AG09309 (cell line): ENCODE data around the gene COL20A1.

Source experiments
- DNase-seq: peaks from one replicate; pipeline ENCODE4 v3.0.0-alpha.2; 2010; ENCODE audit warnings: low read depth
- H3K4me3 ChIP-seq: 2 replicates; pipeline ENCODE4 v1.5.1; 2011; ENCODE audit warnings: mild to moderate bottlenecking, low read depth, low read length, moderate library complexity; ENCODE audit not compliant: control insufficient read depth
- TF ChIP-seq, protein P1 (sequence below): IDR thresholded peaks from 2 replicates; pipeline ENCODE4 v1.5.1; 2011; ENCODE audit warnings: mild to moderate bottlenecking, low read depth, low read length, inconsistent platforms; ENCODE audit not compliant: insufficient read depth, control insufficient read depth; ENCODE audit errors: missing control alignments

COL20A1 gene

GRCh38 chr20:63345328-63346100 lies 52.5 kb downstream of the COL20A1 start:
- no peak overlapping the region for H3K4me3 ChIP-seq
- no peak for DNase-seq
- TF ChIP-seq, protein P1, sequence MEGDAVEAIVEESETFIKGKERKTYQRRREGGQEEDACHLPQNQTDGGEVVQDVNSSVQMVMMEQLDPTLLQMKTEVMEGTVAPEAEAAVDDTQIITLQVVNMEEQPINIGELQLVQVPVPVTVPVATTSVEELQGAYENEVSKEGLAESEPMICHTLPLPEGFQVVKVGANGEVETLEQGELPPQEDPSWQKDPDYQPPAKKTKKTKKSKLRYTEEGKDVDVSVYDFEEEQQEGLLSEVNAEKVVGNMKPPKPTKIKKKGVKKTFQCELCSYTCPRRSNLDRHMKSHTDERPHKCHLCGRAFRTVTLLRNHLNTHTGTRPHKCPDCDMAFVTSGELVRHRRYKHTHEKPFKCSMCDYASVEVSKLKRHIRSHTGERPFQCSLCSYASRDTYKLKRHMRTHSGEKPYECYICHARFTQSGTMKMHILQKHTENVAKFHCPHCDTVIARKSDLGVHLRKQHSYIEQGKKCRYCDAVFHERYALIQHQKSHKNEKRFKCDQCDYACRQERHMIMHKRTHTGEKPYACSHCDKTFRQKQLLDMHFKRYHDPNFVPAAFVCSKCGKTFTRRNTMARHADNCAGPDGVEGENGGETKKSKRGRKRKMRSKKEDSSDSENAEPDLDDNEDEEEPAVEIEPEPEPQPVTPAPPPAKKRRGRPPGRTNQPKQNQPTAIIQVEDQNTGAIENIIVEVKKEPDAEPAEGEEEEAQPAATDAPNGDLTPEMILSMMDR, result no peak

GRCh38 chr20:63346131-63347080 lies 53.4 kb downstream of the COL20A1 start:
- no peak overlapping the region for H3K4me3 ChIP-seq
- no peak for DNase-seq
- TF ChIP-seq, protein P1, result no peak

- no peak overlapping the region for H3K4me3 ChIP-seq
- DNase-seq, result no peak
- TF ChIP-seq, protein P1, result no peak
These were observed 54.2 kb downstream of the COL20A1 start for GRCh38 chr20:63347081-63347741.

GRCh38 chr20:63347950-63348827 lies 55.2 kb downstream of the COL20A1 start:
- DNase-seq, result no peak
- H3K4me3 ChIP-seq, result no peak overlapping the region
- TF ChIP-seq, protein P1, result no peak

- TF ChIP-seq, protein P1, result no peak
- DNase-seq, result no peak
- H3K4me3 ChIP-seq, result no peak overlapping the region
These were observed 56.0 kb downstream of the COL20A1 start for GRCh38 chr20:63348828-63349515.
